IPS-18a (cell line): ENCODE data around the gene LRRC14B.

Experiments used
- H3K27ac ChIP-seq: one replicate; pipeline ENCODE4 v1.5.1; 2013; ENCODE audit warnings: low read length
- H3K27me3 ChIP-seq: one replicate; pipeline ENCODE4 v1.6.1; 2013; ENCODE audit warnings: mild to moderate bottlenecking, low read length; ENCODE audit not compliant: control insufficient read depth, insufficient read depth
- H3K36me3 ChIP-seq: one replicate; pipeline ENCODE4 v1.6.1; 2013; ENCODE audit warnings: low read depth, low read length; ENCODE audit not compliant: control insufficient read depth
- H3K4me1 ChIP-seq: one replicate; pipeline ENCODE4 v1.6.1; 2013; ENCODE audit warnings: low read depth, low read length; ENCODE audit not compliant: control insufficient read depth
- H3K4me3 ChIP-seq: one replicate; pipeline ENCODE4 v1.5.1; 2013; ENCODE audit warnings: low read length
- H3K9ac ChIP-seq: one replicate; pipeline ENCODE4 v1.6.1; 2013; ENCODE audit warnings: mild to moderate bottlenecking, low read length, moderate library complexity
- H3K9me3 ChIP-seq: one replicate; pipeline ENCODE4 v1.6.1; 2013; ENCODE audit warnings: low read depth, low read length; ENCODE audit not compliant: control insufficient read depth

LRRC14B gene

DNA sequence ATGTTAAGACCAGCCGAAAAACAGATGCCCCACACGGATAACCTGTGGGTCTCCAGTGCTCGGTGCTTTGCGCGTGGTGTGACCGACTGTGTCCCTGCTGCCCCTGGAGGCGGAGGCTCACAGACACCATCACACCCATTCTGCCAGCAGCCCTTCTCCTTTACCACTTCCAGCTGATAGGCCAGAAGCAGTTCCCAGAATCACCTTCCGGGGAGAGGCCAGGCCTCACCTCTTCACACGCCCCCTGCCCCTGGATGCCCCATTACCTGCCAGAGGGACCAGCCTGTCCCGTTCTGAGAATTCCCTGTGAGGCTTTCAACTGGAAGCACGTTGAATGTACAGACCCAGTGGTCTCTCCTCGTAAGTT lies 21.6 kb upstream of the LRRC14B start:
- H3K9me3 ChIP-seq: no peaks in the 10 kb centered on the region
- H3K4me1 ChIP-seq: no peaks in the 10 kb centered on the region
- peaks cover 4% of the 10 kb centered on the region for H3K36me3 ChIP-seq
- H3K9ac ChIP-seq: no peak overlapping the region
- H3K27me3 ChIP-seq: no peaks in the 10 kb centered on the region
- no peak overlapping the region for H3K4me3 ChIP-seq
- H3K27ac ChIP-seq: no peak overlapping the region

DNA sequence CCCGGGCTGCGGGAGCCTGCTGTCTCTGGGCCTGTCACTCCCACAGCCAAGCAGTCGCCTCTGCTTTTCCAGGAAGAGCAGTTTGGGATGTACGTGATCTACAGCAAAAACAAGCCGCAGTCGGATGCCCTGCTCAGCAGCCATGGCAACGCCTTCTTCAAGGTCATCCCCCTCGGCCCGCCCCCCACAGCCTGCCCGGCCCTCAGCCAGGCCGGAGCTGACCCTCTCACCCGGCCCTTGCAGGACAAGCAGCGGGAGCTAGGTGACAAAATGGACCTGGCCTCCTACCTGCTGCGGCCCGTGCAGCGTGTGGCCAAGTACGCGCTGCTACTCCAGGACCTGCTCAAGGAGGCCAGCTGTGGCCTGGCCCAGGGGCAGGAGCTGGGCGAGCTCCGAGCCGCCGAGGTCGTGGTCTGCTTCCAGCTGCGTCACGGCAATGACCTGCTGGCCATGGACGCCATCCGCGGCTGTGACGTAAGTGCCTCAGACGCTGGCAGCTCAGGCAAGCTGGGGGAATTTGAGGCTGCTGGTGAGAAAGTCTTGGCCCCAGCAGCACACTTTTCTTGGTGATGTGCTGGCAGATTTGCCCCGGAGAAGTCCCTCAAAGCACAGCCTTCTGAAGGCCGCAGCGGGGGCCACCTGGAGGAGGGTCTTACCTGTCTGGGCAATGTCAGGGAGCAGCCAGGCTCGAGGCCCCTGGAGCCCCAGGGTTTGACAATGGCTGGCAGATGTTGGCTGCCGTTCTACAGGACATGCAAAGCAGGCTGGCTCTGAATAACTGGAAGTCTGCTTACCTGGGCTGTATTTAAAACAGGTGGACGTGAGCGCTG lies 20.1 kb upstream of the LRRC14B start:
- H3K9me3 ChIP-seq: no peaks in the 10 kb centered on the region
- peaks cover 4% of the 10 kb centered on the region for H3K36me3 ChIP-seq
- H3K27ac ChIP-seq: no peak overlapping the region
- no peaks in the 10 kb centered on the region for H3K4me1 ChIP-seq
- no peak overlapping the region for H3K4me3 ChIP-seq
- no peak overlapping the region for H3K9ac ChIP-seq
- H3K27me3 ChIP-seq: no peaks in the 10 kb centered on the region

DNA sequence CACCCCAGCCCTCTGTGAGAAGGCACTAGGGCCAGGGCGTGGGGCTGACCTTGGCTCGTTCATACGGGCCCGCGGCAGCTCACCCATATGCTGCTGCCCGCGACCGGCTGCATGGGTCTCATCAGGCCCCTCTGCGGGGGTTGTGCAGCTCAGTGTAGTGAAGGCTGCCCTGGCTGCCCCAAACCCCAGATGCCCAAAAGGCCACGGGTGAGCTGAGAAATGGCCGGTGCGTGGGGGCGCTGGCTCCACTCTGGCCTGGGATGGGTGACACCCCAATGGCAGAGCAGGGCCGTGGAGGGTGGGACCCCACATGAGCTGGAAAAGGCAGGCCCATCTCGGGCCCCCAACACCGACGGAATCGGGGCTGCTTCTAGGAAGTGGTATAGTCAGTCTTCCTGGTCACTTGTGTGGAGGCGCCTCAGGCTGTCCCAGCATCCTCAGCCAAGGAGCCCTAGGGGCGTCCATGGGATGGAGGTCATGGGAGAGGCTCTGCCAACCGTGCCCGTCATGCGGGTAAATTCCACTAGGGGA lies 19.4 kb upstream of the LRRC14B start:
- H3K9me3 ChIP-seq: no peaks in the 10 kb centered on the region
- H3K4me1 ChIP-seq: no peaks in the 10 kb centered on the region
- H3K36me3 ChIP-seq: peaks cover 4% of the 10 kb centered on the region
- no peak overlapping the region for H3K9ac ChIP-seq
- no peak overlapping the region for H3K27ac ChIP-seq
- no peaks in the 10 kb centered on the region for H3K27me3 ChIP-seq
- no peak overlapping the region for H3K4me3 ChIP-seq

DNA sequence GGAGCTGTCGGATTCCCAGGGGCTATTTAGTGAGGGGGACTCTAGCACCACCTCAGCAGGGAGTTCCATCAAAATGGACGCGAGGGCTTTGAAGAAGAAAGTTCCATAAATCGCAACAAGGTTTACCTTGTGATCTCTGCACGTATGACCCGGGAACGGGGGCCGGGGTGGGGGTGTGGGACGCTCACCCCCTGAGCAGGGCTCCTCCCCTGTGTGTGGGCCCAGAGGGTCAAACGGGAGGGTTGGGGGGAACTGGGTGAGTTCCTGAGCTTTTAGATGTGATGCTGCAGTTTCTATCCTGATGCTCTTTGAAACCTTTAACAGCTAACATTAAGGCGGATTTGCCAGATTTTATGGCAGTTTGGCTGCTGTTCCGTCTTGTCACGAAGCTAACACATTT lies 18.9 kb upstream of the LRRC14B start:
- no peak overlapping the region for H3K27ac ChIP-seq
- H3K4me3 ChIP-seq: no peak overlapping the region
- peaks cover 4% of the 10 kb centered on the region for H3K36me3 ChIP-seq
- H3K9ac ChIP-seq: no peak overlapping the region
- H3K27me3 ChIP-seq: no peaks in the 10 kb centered on the region
- no peaks in the 10 kb centered on the region for H3K4me1 ChIP-seq
- H3K9me3 ChIP-seq: no peaks in the 10 kb centered on the region

DNA sequence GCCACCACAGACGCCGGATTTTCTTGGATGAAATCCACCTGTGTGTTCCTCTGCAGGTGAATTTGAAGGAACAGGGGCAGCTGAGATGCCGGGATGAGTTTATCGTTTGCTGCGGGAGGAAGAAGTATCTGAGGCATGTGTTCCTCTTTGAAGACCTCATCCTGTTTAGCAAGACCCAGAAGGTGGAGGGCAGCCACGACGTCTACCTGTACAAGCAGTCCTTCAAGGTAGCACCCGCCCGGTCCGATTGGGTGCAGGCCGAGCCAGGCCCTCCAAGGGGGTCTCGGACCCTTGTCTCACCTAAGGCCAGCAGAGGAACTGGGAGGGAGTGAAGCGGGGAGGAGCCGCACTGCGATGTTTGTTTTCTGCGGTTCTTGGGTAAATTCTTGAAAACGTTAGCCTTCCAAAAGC lies 18.4 kb upstream of the LRRC14B start:
- Histone ChIP-seq H3K27ac (no peak overlapping the region), H3K4me3 (no peak overlapping the region), H3K27me3 (no peaks in the 10 kb centered on the region), H3K4me1 (no peaks in the 10 kb centered on the region), H3K9me3 (no peaks in the 10 kb centered on the region), H3K9ac (no peak overlapping the region), H3K36me3 (peaks cover 4% of the 10 kb centered on the region)

DNA sequence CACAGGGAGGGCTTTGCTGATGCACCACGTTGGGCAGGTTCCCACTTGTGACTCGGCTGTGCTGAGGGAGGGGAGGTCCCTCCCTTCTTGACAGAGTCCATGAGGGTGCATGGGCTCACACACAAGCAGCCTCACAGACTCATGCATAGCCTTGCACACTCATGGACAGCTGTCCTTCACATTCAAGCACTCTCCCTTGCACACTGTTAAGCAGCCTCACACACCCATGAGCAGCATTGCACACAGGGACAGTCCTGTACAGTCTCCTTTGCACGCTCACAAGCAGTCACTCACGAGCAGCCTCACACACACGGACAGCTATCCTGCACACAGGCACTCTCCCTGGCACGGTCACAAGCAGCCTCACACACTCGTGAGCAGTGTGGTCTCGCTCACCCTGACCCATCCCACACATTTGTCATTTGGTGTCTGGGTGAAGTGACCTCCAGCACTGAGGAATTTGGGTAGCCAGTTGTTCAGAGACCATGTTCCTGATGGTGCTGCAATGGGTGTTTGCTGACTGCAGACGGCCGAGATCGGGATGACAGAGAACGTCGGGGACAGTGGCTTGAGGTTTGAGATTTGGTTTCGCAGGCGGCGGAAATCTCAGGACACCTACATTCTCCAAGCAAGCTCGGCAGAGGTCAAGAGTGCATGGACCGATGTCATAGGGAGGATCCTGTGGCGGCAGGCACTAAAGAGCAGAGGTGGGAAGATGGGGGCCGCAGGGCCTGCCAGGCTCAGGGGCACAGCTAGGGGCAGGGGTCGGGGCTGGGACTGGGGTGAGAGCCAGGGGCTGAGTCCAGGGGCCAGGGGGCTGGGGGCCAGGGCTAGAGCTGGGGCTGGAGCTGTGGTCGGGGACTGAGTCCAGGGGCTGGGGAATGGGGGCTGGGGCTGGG lies 17.7 kb upstream of the LRRC14B start:
- H3K27me3 ChIP-seq: no peaks in the 10 kb centered on the region
- no peaks in the 10 kb centered on the region for H3K4me1 ChIP-seq
- H3K27ac ChIP-seq: no peak overlapping the region
- no peak overlapping the region for H3K4me3 ChIP-seq
- H3K9ac ChIP-seq: no peak overlapping the region
- H3K36me3 ChIP-seq: peaks cover 4% of the 10 kb centered on the region
- no peaks in the 10 kb centered on the region for H3K9me3 ChIP-seq

DNA sequence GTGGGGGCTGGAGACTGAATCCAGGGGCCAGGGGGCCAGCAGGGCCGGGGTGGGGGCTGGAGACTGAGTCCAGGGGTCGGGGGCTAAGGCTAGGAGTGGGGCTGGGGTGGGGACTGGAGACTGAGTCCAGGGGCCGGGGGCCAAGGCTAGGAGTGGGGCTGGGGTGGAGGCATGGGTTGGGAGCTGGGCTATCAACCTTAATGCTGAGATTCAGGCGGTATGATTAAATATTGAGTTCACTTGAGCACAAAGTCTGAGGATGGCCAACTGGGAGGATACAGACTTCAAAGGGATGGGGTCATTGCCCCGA lies 17.0 kb upstream of the LRRC14B start:
- H3K9ac ChIP-seq: no peak overlapping the region

DNA sequence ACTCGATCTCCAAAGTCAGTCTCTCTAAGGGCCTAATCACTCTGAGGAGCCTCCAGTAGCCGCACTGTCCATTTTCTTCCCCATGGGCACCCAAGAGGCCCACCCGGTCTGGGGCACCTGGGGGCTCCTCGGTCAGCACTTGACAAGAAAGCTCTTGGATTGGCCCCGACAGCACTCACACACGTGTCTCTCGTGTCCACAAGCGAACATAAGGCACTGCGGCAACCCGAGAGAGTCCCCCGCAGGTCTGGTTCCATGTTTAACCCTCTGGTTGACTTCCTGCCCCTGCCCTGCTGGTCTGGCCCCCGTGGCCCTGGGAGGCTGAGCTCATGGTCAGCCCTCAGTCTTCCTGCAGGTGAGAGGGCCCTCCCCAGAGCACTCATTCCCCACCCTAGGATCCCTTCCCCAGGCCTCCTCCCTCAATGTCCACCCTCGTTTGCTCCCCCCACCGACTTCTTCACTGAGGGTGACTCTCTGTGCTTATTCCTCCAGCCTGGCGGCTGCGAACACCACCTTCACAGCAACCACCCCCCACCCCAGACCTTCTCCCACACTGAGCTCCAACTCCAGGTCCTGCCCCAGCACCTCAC lies 16.3 kb upstream of the LRRC14B start:
- H3K9me3 ChIP-seq: no peaks in the 10 kb centered on the region
- H3K27me3 ChIP-seq: no peaks in the 10 kb centered on the region
- no peak overlapping the region for H3K27ac ChIP-seq
- H3K4me3 ChIP-seq: no peak overlapping the region
- no peak overlapping the region for H3K9ac ChIP-seq
- H3K4me1 ChIP-seq: no peaks in the 10 kb centered on the region
- H3K36me3 ChIP-seq: peaks cover 4% of the 10 kb centered on the region

More for the DNA sequence above, 17.0 kb upstream of the LRRC14B start:
- Histone ChIP-seq H3K27me3 (no peaks in the 10 kb centered on the region), H3K27ac (no peak overlapping the region), H3K9me3 (no peaks in the 10 kb centered on the region), H3K4me1 (no peaks in the 10 kb centered on the region), H3K36me3 (peaks cover 4% of the 10 kb centered on the region), H3K4me3 (no peak overlapping the region)

DNA sequence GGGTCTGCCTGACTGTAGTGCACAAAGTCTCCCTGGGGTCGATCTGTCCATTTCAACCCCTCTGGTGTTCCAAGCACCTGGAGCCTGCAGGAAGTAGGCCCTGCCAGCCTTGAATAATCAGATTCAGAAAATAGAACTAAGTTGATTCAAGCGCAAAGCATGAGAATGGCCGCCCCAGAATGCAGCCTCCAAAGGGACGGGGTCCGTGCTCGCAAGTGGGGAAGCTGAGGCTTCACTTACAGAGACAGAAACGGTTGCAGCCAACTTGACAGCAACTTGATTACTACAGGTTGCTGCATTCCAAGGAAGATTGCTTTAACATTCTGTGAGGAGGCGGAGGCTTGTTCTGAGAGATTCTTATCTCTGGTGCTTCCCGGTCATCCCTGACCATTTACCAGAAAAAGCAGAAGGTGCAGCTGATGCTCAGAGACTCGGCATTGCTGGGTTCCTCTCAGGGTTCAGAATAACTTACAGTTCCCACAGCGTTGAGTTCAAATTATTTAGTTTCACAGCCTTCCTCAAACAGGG lies 14.9 kb upstream of the LRRC14B start:
- H3K36me3 ChIP-seq: peaks cover 4% of the 10 kb centered on the region
- H3K4me3 ChIP-seq: no peak overlapping the region
- H3K4me1 ChIP-seq: no peaks in the 10 kb centered on the region

DNA sequence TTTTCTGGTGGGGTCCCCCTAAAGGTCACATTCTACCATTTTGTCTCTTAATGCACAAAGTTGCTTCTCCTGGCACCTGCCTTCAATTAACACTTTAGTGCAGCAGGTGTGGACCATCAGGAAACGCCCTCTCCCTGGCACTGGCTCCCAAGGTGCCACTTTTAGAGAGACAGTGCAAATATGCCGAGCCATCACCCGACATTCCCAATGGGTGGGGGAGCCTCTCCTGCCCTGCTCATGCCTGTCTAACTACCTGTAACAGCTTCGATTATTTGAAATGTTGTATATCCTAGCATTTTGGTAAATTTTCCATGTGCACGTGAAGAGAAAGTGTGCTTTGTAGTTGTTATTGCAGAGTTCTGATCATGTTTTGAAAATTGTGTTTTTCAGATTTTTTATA lies 13.2 kb upstream of the LRRC14B start:
- Histone ChIP-seq H3K9me3 (no peaks in the 10 kb centered on the region), H3K36me3 (peaks cover 4% of the 10 kb centered on the region), H3K4me3 (no peak overlapping the region), H3K9ac (no peak overlapping the region), H3K27me3 (no peaks in the 10 kb centered on the region), H3K27ac (no peak overlapping the region), H3K4me1 (no peaks in the 10 kb centered on the region)

More for the DNA sequence above, 14.9 kb upstream of the LRRC14B start:
- Histone ChIP-seq H3K27ac (no peak overlapping the region), H3K9me3 (no peaks in the 10 kb centered on the region), H3K27me3 (no peaks in the 10 kb centered on the region), H3K9ac (no peak overlapping the region)

DNA sequence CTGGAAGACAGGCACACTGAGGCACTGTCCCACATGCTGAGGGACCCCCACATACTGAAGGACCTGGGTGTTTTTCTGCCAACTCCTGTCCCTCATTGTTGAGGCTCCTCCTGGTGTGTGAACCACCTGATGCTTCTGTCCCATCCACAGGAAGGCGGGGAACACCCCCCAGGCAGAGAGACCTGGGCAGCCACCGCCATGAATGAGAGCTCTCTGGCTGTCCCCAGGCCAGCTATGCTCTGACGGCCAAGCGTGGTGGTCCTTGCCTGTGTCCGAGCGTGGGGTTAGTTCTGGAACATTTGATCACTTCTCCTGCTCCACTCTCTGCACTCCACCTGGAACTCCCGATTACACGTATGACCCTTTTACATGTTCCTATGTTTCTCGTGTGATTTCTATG lies 11.9 kb upstream of the LRRC14B start:
- H3K9ac ChIP-seq: no peak overlapping the region
- no peaks in the 10 kb centered on the region for H3K36me3 ChIP-seq
- no peaks in the 10 kb centered on the region for H3K4me1 ChIP-seq
- H3K4me3 ChIP-seq: no peak overlapping the region
- H3K9me3 ChIP-seq: no peaks in the 10 kb centered on the region
- no peaks in the 10 kb centered on the region for H3K27me3 ChIP-seq
- H3K27ac ChIP-seq: no peak overlapping the region
